Left ventricle myocardium inferior (tissue), 1 donor: Measurements from ENCODE around the gene ADK. TPM values are rescaled to one million over a fixed set of nuclear protein-coding genes. Genes with fewer than 3 reads are reported as not detected.
"Not testable (repeated sequence)": the region's sequence is repeated elsewhere in the genome, so short reads cannot be mapped to it uniquely, and the experiment has no call there.

Experiments used
- DNase-seq: peaks from one replicate; pipeline ENCODE4 v3.0.0-alpha.2; 2020
- H3K27ac ChIP-seq: fragments of 200-600 bp; replicated peaks from 2 replicates; pipeline ENCODE4 v1.8.0; 2021
- H3K27me3 ChIP-seq: fragments of 200-600 bp; 2 replicates; pipeline ENCODE4 v1.8.0; 2021; ENCODE audit warnings: low read depth
- H3K36me3 ChIP-seq: fragments of 200-600 bp; 2 replicates; pipeline ENCODE4 v1.8.0; 2021
- H3K4me1 ChIP-seq: fragments of 200-600 bp; 2 replicates; pipeline ENCODE4 v1.8.0; 2021
- H3K4me3 ChIP-seq: fragments of 200-600 bp; 2 replicates; pipeline ENCODE4 v1.8.0; 2021; ENCODE audit warnings: mild to moderate bottlenecking, moderate library complexity
- H3K9me3 ChIP-seq: fragments of 200-600 bp; replicated peaks from 2 replicates; pipeline ENCODE4 v1.8.0; 2021
- intact Hi-C: fragments of 100-400 bp; cut with micrococcal nuclease; formaldehyde crosslinking; loops from one replicate; pipeline ENCODE4 v1.11.0; 2022
- total RNA-seq: library from RNA; stranded (reverse); fragmentation: NEBNext Ultra II Directional; extraction: Animal tissue kit (Norgen Biotek cat#: 25700); gene quantifications from one replicate; pipeline ENCODE4 v1.2.1, GENCODE V29; 2021
- TF ChIP-seq, protein P1 (sequence below): fragments of 200-600 bp; IDR thresholded peaks from 2 replicates; pipeline ENCODE4 v1.8.0; 2021; ENCODE audit warnings: antibody characterized with exemption, mild to moderate bottlenecking, borderline replicate concordance
- donor health status: DM: no; HTN: yes; CAD: no; lungs with severe emphysema.

The ADK gene
- total RNA-seq, 1 donor from 2014 or later = 41.3 TPM

DNA sequence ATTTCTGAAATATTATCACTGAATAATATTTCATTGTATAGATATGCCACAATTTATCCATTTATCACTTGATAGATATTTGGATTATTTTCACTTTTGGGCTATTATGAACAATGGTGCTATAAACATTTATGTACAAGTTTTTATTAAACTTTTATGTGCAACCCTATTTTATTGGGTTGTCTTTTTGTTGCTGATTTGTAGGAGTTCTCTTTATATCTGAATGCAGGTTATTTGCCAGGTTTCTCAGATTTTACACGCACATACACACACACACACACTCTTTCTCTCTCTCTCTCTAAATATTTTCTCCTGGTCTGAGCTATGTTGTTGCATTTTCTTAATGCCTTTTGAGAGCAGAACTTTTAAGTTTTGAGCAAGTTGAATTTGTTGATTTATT, 36.2 kb downstream of the ADK start:
- TF ChIP-seq, protein P1, sequence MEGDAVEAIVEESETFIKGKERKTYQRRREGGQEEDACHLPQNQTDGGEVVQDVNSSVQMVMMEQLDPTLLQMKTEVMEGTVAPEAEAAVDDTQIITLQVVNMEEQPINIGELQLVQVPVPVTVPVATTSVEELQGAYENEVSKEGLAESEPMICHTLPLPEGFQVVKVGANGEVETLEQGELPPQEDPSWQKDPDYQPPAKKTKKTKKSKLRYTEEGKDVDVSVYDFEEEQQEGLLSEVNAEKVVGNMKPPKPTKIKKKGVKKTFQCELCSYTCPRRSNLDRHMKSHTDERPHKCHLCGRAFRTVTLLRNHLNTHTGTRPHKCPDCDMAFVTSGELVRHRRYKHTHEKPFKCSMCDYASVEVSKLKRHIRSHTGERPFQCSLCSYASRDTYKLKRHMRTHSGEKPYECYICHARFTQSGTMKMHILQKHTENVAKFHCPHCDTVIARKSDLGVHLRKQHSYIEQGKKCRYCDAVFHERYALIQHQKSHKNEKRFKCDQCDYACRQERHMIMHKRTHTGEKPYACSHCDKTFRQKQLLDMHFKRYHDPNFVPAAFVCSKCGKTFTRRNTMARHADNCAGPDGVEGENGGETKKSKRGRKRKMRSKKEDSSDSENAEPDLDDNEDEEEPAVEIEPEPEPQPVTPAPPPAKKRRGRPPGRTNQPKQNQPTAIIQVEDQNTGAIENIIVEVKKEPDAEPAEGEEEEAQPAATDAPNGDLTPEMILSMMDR = no peak
- Histone ChIP-seq H3K4me3 (no peak overlapping the region), H3K4me1 (peaks cover 16% of the 10 kb centered on the region), H3K27ac (no peak overlapping the region), H3K27me3 (no peaks in the 10 kb centered on the region), H3K9me3 (no peaks in the 10 kb centered on the region), H3K36me3 (no peaks in the 10 kb centered on the region)
- no peak for DNase-seq
- intact Hi-C loops = no loop called here

DNA sequence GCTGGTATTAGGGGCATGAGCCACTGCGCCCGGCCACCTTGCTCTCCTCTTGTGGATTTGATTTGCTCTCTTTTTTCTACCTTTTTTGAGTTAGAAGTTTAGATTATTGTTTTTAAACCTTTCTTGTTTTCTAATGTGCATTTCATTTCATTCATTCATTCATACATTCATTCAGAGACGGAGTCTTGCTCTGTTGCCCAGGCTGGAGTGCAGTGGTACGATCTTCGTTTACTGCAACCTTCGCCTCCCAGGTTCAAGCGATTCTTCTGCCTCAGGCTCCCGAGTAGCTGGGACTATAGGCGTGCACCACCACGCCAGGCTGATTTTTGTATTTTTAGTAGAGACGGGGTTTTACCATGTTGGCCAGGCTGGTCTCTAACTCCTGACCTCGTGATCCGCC, 37.6 kb downstream of the ADK start:
- DNase-seq, H3K27ac ChIP-seq, H3K36me3 ChIP-seq, H3K4me3 ChIP-seq, H3K9me3 ChIP-seq, intact Hi-C loops, H3K27me3 ChIP-seq: not testable (repeated sequence)
- peaks cover 16% of the 10 kb centered on the region for H3K4me1 ChIP-seq

DNA sequence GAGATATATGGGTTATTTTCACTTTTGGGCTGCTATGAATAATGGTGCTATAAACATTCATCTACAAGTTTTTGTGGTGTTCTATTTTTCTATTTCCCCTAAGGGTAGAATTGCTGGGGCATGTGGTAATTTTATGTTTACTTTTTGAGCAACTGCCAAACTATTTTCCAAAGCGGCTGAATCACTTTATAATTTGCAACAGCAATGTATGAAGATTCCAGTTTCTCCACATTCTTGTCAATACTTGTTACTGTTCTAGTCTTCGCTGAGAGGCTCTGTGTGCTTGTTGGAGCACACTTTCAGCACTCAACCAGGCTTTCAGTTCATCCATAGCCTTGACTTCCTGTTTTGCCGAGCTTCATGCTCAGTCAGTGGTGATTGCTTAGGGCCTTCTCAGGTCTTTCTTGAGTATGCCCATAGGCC, 39.0 kb downstream of the ADK start:
- Histone ChIP-seq H3K4me3 (peak overlapping the region; percentile 3), H3K4me1 (peaks cover 16% of the 10 kb centered on the region), H3K27ac (peak overlapping the region; percentile 54), H3K27me3 (no peaks in the 10 kb centered on the region), H3K9me3 (no peaks in the 10 kb centered on the region), H3K36me3 (no peaks in the 10 kb centered on the region)
- TF ChIP-seq, protein P1 = no peak
- DNase-seq = no peak
- intact Hi-C loops = no loop called here

DNA sequence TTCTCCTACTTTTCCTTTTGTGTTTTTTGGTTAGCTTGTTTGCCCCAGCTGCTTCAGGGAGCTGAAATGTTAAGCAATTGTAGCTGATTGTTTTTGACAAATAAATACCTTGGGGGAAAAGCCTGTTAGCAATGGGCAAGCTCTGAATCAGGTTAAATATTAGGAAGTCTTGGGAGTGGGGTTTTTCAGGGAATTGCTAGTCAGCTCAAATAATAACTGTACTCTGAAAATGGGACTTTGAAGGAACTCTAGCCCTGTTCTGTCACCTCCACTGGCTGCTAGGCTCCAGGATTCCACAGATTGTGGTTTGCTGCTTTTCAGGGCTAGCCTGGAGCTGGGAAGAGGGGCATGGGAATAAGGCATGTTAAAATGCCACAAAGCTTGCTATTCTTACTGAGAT, 39.5 kb downstream of the ADK start:
- Histone ChIP-seq H3K4me3 (peak overlapping the region; percentile 3), H3K27me3 (no peaks in the 10 kb centered on the region), H3K9me3 (no peaks in the 10 kb centered on the region), H3K36me3 (no peaks in the 10 kb centered on the region), H3K27ac (peak overlapping the region; percentile 54), H3K4me1 (peaks cover 16% of the 10 kb centered on the region)
- TF ChIP-seq, protein P1 = no peak
- no peak for DNase-seq
- intact Hi-C loops = no loop called here

DNA sequence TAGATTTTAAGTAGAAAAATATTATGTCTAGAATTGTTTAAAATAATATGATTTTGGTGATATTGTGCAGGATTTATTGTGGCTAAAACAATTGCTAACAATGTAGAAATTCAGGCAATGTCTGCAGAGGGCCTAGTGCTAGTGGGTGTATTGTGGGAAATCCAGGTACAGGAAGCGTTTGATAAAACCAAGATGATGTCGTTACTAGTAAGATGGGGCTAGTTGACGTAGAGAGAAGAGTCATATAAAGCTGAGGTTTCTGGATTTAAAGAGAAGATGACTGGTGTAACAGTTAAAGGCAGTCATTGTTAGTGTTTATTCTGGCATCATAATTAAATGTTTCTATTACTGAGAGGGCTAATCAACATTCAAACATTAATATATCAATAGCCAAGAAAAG, 43.5 kb downstream of the ADK start:
- no peak for DNase-seq
- H3K9me3 ChIP-seq = peaks cover 3% of the 10 kb centered on the region
- no peaks in the 10 kb centered on the region for H3K27me3 ChIP-seq
- H3K4me1 ChIP-seq = peaks cover 15% of the 10 kb centered on the region
- no peak overlapping the region for H3K27ac ChIP-seq
- no peak overlapping the region for H3K4me3 ChIP-seq
- TF ChIP-seq, protein P1 = no peak
- H3K36me3 ChIP-seq = no peaks in the 10 kb centered on the region
- intact Hi-C loops = no loop called here

DNA sequence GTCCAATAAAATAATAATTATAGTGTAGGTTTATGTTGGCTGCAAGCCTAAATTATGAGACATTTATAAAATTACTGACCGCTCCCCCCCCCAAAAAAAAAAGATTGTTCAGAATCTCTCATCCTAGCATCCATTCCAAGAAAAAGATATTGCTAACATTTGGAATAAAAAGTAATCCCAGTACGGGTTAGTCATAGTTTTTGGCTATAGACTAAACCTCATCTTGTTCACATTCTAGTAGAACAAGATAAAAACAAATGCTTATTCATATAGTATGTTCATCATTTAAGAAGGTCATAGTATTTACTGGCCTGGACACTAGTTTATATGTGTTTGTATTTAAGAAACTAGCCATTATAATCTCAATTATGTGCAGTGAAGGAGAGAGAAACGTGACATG, 44.0 kb downstream of the ADK start:
- Histone ChIP-seq H3K4me3 (no peak overlapping the region), H3K27ac (no peak overlapping the region), H3K4me1 (peaks cover 11% of the 10 kb centered on the region), H3K9me3 (peaks cover 4% of the 10 kb centered on the region), H3K27me3 (no peaks in the 10 kb centered on the region), H3K36me3 (no peaks in the 10 kb centered on the region)
- no peak for DNase-seq
- intact Hi-C loops = no loop called here
- TF ChIP-seq, protein P1 = no peak
